HG03045 (cell line): ENCODE data around the gene SLC12A5.

Experiments used
- ATAC-seq: cut with Tn5 transposase; IDR thresholded peaks from one replicate; pipeline ENCODE4 v1.9.1; 2021; ENCODE audit warnings: mild to moderate bottlenecking, moderate library complexity; ENCODE audit not compliant: unreplicated experiment

The SLC12A5 gene

GRCh38 chr20:46025376-46025783 is 3.6 kb upstream of the SLC12A5 start:
- no peak for ATAC-seq

GRCh38 chr20:46027245-46027853 is 1.7 kb upstream of the SLC12A5 start:
- no peak for ATAC-seq

DNA sequence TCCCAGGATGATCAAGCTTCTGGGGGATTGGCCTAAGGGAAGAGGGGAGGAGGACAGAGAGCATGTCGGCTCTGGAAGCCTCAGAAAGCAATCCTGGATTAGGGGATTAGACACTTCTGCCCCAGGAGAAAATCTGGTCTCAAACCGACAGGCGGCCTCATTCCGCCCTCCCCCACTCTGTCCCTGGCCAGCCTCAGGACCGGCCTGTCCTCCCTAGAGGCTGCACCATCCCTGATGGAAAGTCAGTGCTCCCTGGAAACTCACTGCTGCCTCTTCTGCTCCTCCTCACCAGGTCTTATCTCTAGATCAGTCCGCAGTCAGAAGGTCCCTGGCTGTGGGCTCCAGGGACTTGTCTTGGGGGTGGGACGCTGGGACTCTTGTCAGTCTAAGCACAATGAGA is 905 bp upstream of the SLC12A5 start:
- no peak for ATAC-seq

- no peak for ATAC-seq
These were observed 1.4 kb downstream of the SLC12A5 start for GRCh38 chr20:46030284-46031013.

GRCh38 chr20:46031014-46031569 is 2.1 kb downstream of the SLC12A5 start:
- no peak for ATAC-seq

GRCh38 chr20:46031701-46032254 is 2.8 kb downstream of the SLC12A5 start:
- ATAC-seq, result no peak

- ATAC-seq, result no peak
These were observed 5.0 kb downstream of the SLC12A5 start for GRCh38 chr20:46034039-46034438.

DNA sequence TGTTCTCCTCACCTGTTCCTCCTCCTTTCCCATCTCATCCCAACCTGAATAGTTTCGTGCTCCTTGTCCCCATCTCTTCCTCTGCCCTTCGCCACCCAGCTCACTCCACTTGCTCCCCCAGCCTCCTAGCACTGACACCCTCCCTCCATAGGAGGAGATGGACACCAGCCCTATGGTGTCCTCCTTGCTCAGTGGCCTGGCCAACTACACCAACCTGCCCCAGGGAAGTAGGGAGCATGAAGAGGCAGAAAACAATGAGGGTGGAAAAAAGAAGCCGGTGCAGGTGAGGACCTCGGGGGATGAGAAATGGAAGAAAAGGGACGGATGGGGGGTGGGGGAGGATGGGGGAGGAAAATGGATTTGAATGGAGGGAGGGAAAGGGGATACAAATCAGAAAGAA is 6.2 kb downstream of the SLC12A5 start:
- no peak for ATAC-seq

GRCh38 chr20:46035713-46036112 is 6.7 kb downstream of the SLC12A5 start:
- no peak for ATAC-seq

DNA sequence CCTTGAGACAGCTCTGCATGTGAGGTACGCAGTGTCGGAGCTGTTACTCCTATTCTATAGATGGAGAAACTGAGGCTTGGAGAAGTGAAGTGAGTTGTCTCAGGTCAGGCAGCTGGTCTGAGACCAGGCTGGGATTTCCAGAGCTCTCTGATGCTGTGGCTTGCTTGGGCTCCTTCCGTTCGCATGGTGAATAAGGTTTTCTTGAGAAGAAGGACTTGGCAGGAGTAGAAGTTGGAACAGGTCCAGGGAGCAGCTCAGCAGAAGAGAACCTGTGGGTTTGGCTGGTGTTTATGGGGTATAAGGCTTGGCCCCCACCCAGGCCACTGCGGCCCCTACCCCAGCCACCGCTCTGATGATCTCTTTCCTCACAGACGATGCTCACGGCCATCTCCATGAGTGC is 7.4 kb downstream of the SLC12A5 start:
- no peak for ATAC-seq

DNA sequence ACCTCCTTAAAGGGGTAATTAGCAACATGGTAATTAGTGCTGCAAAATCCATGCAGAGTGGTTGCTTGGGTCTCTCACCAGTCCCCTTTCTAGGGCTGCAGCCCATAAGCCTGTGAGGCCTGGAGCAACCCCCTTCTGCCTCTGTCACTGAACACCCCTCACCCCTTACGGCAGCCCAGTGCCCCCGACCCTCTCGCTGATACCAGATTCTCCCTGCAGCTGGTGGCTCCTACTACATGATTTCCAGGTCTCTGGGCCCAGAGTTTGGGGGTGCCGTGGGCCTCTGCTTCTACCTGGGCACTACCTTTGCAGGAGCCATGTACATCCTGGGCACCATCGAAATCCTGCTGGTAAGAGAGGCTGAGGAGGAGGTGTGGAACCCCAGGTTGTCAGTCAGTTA is 8.0 kb downstream of the SLC12A5 start:
- no peak for ATAC-seq

DNA sequence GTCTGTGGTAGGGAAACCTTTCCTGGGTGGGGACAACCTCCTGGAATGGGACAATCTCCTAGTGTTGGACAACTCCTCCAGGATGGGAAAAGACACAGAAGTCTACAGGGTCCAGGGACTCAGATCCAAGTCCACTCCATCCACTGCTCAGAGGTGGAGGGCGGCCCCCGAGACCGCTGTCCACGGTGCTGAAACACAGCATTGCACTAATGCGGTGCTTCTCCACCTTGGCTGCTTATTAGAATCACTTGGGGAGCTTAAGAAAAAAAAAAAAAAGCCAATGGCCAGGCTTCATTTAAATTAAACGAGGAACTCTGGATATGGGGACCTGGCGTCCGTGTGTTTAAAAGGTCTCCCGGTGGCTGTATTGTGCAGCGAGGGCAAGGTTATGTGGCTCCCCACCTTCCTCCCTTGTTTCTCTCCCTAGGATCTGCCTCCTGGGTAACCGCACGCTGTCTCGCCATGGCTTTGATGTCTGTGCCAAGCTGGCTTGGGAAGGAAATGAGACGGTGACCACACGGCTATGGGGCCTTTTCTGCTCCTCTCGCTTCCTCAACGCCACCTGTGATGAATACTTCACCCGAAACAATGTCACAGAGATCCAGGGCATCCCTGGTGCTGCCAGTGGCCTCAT is 12.0 kb downstream of the SLC12A5 start:
- no peak for ATAC-seq

GRCh38 chr20:46043556-46043955 is 14.5 kb downstream of the SLC12A5 start:
- ATAC-seq, result no peak

DNA sequence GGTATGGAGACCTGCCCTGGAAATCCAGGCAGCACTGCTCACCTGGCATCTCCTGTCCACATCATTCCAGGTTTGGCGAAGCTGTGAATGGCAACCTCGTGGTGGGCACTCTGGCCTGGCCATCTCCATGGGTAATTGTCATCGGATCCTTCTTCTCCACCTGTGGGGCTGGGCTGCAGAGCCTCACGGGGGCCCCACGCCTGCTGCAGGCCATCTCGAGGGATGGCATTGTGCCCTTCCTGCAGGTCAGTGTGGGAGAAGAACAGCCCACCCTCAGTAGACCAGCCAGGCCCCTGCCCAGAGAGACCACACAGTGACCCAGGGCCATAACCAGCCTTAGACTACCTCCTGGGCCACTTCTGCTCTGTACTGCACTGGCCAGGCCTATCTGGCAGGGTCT is 15.9 kb downstream of the SLC12A5 start:
- ATAC-seq, result no peak

GRCh38 chr20:46046588-46047310 is 17.7 kb downstream of the SLC12A5 start:
- no peak for ATAC-seq

DNA sequence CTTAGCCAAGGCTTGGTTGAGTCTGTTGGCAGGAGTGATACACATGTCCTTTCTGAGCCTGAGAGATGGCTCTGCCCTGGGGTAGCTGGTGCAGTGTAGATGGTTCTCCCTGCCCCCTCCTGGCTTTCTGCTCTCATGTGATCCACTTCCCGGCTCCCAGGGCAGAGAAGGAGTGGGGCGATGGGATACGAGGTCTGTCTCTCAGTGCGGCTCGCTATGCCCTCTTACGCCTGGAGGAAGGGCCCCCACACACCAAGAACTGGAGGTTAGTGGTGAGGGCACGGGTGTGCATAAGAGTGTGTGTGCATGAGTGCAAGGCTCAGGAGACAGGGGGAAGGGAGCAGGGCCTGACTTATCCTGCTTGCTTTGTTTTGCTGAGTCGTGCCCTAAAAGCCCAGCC is 18.8 kb downstream of the SLC12A5 start:
- no peak for ATAC-seq

- no peak for ATAC-seq
These were observed 20.2 kb downstream of the SLC12A5 start for GRCh38 chr20:46049190-46049589.

GRCh38 chr20:46049815-46050214 is 20.8 kb downstream of the SLC12A5 start:
- ATAC-seq, result no peak

DNA sequence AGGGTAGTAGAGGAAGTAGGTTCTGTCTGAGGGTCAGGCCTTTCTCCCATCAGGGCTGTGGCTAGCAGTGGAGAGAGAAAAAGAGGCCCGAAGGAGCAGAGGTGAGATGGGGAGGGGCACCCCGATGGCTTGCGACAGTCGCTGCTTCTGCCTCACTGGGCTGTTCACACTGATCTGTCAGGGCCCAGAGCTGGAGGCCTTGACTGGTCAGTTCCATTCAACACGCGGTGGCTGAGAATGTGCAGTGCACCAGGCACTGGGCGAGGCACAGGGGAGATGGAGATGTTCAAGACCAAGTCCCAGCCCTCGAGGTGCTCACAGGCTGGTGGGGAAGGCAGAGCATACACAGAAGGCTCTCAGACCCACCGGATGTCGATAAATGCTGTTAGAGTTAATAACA is 21.4 kb downstream of the SLC12A5 start:
- ATAC-seq, result no peak

DNA sequence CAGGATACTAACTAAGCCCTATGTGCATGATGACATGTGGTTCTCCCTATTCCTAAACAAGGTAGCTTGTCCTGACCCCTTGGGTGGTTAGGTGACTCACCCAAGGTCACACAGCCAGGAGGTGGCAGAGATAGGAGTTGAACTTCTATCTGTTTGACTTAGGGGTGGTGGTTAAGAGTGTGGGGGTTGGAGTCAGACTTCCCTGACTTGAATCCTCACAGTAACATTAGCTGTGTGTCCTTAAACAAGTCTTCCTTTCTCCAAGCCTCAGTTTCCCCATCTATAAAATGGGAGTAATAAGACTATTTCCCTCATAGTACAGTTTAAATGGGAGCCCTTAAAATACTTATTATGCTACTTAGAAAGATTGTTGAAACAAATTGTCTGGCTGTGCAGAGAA is 21.9 kb downstream of the SLC12A5 start:
- ATAC-seq, result no peak
